Activated CD4-positive, alpha-beta T cell treated with anti-CD3 and anti-CD28 coated beads, Interleukin-2, amount 10 ng/mL, durations not matched to agents 24 days and 14 days (primary cell): Measurements from ENCODE around the gene ZNF384. TPM values are rescaled to one million over a fixed set of nuclear protein-coding genes. Genes with fewer than 3 reads are reported as not detected.

Source experiments
- DNase-seq: peaks from one replicate; pipeline ENCODE4 v3.0.0; 2022
- H3K27ac Mint-ChIP-seq: one replicate; pipeline ENCODE4 v1.8.0; 2022; ENCODE audit warnings: mild to moderate bottlenecking, mixed read lengths
- H3K27me3 Mint-ChIP-seq: one replicate; pipeline ENCODE4 v1.8.0; 2022; ENCODE audit warnings: mixed read lengths
- H3K36me3 Mint-ChIP-seq: one replicate; pipeline ENCODE4 v1.8.0; 2022; ENCODE audit warnings: low read depth, mild to moderate bottlenecking, mixed read lengths
- H3K4me1 Mint-ChIP-seq: one replicate; pipeline ENCODE4 v1.8.0; 2021; ENCODE audit warnings: mixed read lengths
- H3K4me3 Mint-ChIP-seq: one replicate; pipeline ENCODE4 v1.8.0; 2022; ENCODE audit warnings: mild to moderate bottlenecking, moderate library complexity, mixed read lengths
- H3K9me3 Mint-ChIP-seq: one replicate; pipeline ENCODE4 v1.8.0; 2021; ENCODE audit warnings: mixed read lengths
- intact Hi-C: fragments of 100-400 bp; cut with micrococcal nuclease; formaldehyde crosslinking; loops from one replicate; pipeline ENCODE4 v1.15.1; 2023
- total RNA-seq: library from RNA; stranded (reverse); gene quantifications from 2 replicates; pipeline ENCODE4 v1.2.3, GENCODE V29; 2022

The ZNF384 gene
- total RNA-seq, result 83.6 and 84.4 TPM in 2 replicates

DNA sequence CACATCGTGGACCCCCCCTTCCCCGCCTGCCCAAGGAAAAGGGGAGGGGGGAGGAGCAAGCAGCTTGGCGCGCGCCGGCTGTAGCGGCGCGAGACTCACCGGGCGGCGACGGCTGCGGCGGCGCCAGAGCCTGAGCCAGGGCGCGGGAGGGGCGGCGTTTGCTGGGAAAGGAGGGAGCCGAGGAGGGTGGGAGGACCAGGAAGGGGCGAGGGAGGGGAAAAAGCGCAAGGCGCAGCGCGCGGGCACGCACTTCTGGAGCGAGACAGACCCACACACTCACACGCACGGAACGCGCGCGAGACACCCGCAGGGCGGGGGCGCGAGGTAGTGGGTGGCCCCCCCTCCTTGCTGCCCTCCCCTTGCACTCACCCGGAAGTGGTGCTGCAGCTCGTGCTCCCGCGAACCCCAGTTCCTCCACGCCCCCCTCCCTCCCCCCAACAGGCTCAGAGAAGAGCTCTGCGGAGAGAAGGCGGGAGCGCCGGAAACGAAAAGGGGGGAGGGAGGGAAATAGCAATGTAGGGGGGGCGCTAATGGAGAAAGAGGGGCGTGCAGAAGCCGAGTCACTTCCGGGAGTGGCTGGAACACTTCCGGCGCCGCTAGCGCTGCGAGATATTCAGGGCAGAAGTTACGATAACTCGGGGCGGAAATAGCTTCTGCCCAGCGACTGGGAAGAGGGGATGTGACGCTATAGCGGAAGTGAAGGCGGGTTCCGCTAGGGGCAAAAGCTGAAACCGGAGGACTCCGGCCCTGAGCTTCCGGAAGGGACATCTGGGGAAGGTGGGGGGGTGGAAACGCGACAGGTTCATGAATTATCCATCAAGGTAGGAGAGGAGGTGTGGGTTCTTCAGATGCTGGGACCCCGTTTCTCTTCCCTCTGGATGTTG, at the start of gene ZNF384:
Gene ZNF384 (minus strand): TSS at position 377 of the 884 bp plus-strand sequence. CDS start 9,855 bp downstream, outside the sequence.
- DNase-seq, result peak; percentile 98
- Mint-ChIP-seq H3K27me3 (no peaks in the 10 kb centered on the region), H3K27ac (peak within 1 kb of the TSS; percentile 93), H3K4me1 (peaks cover 38% of the 10 kb centered on the region), H3K9me3 (no peaks in the 10 kb centered on the region), H3K4me3 (peak within 1 kb of the TSS; percentile 96), H3K36me3 (peaks cover 23% of the 10 kb centered on the region)
- intact Hi-C loops, result loop anchor here (1.0 to 2.0 kb wide), 8 partner anchors 26 to 162 kb away; partner anchors contain the start of genes CDCA3, COPS7A, ING4 and MLF2

DNA sequence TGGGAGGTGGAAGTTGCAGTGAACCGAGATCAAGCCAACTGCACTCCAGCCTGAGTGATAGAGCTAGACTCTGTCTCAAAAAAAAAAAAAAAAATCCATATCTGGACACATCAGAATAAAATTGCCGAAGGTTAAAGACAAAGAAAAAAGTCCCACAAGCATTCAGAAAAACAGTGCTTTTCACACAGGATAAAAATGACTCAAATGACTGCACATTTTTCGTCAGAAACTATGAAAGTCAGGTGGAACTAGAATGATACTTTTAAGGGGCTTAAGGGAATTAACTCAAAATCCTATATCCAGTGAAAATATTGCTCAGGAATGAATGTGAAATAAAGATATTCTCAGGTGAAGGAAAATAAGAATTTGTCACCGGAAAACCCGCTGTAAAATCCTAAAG, 47.6 kb upstream of the ZNF384 start:
- H3K4me3 Mint-ChIP-seq, result no peak overlapping the region
- peaks cover 5% of the 10 kb centered on the region for H3K4me1 Mint-ChIP-seq
- no peak for DNase-seq
- intact Hi-C loops, result no loop called here
- H3K27ac Mint-ChIP-seq, result no peak overlapping the region
- H3K36me3 Mint-ChIP-seq, result peaks cover 6% of the 10 kb centered on the region
- no peaks in the 10 kb centered on the region for H3K9me3 Mint-ChIP-seq
- H3K27me3 Mint-ChIP-seq, result no peaks in the 10 kb centered on the region

DNA sequence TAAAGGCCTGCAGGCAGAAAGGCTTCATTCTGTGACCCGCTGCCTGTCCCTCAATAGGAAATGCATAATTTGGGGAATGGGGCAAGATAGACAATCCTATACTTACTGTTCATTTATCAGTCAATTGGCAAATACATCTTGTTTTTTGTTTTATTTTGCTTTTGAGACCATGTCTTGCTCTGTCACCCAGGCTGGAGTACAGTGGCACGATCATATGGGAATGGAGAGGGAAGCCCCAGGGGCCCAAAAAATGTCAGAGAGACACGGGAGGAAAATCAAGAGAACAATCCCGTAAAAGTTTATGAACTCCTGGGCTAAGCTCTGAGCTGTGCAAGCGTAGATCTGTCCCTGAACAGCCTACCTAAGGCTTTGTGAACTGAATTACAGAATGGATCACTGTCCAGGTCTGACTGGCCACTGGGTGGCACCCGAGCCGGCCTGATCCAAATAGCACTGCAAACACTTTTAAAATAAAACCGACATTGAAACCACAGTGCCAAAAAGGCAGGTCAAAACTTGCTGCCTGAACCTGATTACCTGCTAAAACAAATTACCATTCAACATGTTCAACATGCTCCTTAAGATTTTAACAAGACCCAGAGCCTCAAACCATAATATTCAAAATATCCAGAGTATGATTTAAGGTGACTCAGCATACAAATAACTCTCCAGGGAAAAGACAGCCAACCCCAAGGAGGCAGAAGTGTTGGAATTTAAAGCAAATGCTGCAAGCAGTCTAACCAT, 46.4 kb upstream of the ZNF384 start:
- intact Hi-C loops, result loop anchor here (1.0 kb wide), 2 partner anchors 44 to 90 kb away; no protein-coding TSS in a partner anchor
- DNase-seq, result peak; percentile 80
- Mint-ChIP-seq H3K27me3 (no peaks in the 10 kb centered on the region), H3K27ac (no peak overlapping the region), H3K9me3 (no peaks in the 10 kb centered on the region), H3K4me3 (no peak overlapping the region), H3K4me1 (peaks cover 5% of the 10 kb centered on the region), H3K36me3 (peaks cover 14% of the 10 kb centered on the region)

DNA sequence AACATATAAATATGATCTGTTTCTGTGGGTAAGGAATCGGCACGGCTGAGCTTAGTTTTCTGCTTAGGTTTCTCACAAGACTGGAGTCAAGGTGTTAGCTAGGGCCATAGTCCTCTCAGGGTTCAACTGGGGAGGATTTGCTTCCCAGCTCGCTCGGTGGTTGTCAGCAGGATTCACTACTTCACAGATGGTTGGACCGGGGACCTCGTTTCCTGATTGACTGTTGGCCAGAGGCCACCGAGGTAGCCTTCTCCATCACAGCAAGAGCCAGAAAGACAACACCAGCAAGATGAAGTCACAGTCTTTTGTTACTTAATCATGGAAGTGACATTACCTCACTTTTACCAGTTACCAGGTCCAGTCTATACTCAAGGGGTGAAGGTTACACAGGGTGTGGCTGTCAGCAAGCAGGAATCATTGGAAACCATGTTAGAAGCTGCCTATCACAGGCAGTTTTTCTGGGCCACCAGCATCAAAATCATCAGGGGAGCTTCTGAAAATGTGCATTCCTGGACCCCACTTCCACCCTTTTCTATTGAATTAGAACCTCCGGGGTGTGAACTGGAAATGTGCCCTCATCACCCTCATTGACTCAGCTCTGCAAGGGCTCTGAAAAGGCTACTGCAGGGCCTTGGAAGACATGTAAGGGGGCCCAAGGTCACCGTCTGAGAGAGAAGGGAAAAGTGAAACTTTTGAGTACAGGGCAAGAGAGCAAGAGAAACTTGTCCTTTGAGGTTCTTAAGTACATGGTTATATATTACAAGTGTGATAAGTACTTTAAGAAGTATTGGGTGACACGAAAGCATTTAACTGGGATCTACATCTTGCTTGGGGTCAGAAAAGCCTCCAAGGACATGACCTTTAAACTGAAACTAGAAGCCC, 45.6 kb upstream of the ZNF384 start:
- H3K36me3 Mint-ChIP-seq, result peaks cover 18% of the 10 kb centered on the region
- no peak overlapping the region for H3K4me3 Mint-ChIP-seq
- no peak for DNase-seq
- no peaks in the 10 kb centered on the region for H3K9me3 Mint-ChIP-seq
- no peaks in the 10 kb centered on the region for H3K27me3 Mint-ChIP-seq
- peaks cover 5% of the 10 kb centered on the region for H3K4me1 Mint-ChIP-seq
- no peak overlapping the region for H3K27ac Mint-ChIP-seq
- intact Hi-C loops, result loop anchor here (1.0 kb wide), 2 partner anchors 45 to 91 kb away; no protein-coding TSS in a partner anchor

DNA sequence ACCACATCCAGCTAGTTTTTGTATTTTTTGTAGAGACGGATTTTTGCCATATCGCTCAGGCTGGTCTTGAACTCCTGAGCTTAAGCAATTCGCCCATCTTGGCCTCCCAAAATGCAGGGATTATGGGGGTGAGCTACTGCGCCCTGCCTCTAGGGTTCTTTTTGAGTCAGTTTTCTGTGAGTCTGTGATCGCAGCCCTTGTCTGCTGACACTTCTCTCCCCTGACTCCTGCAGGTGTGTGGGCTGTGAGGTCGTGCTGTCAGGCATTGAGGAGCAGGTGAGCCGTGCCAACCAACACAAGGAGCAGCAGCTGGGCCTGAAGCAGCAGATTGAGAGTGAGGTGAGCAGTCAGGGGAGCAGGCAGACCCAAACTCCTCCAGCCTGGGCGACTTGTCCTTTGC, 41.0 kb upstream of the ZNF384 start:
- no peak overlapping the region for H3K4me3 Mint-ChIP-seq
- peaks cover 11% of the 10 kb centered on the region for H3K4me1 Mint-ChIP-seq
- H3K9me3 Mint-ChIP-seq, result no peaks in the 10 kb centered on the region
- intact Hi-C loops, result no loop called here
- H3K27me3 Mint-ChIP-seq, result no peaks in the 10 kb centered on the region
- no peak overlapping the region for H3K27ac Mint-ChIP-seq
- DNase-seq, result no peak
- peaks cover 36% of the 10 kb centered on the region for H3K36me3 Mint-ChIP-seq

DNA sequence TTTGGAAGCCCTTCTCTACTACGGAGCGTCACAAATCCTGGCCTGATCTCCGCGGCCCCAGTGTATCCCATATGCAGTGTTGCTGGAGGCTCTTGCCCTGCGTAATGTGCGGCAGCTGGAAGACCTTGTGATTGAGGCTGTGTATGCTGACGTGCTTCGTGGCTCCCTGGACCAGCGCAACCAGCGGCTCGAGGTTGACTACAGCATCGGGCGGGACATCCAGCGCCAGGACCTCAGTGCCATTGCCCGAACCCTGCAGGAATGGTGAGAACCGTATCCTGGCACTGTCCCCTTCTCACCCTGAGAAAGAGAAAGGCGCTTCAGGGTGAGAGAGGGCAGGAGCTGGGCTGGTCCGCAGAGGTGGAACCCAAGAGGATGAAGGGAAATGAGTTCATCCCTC, 40.0 kb upstream of the ZNF384 start:
- no peak overlapping the region for H3K27ac Mint-ChIP-seq
- intact Hi-C loops, result no loop called here

DNA sequence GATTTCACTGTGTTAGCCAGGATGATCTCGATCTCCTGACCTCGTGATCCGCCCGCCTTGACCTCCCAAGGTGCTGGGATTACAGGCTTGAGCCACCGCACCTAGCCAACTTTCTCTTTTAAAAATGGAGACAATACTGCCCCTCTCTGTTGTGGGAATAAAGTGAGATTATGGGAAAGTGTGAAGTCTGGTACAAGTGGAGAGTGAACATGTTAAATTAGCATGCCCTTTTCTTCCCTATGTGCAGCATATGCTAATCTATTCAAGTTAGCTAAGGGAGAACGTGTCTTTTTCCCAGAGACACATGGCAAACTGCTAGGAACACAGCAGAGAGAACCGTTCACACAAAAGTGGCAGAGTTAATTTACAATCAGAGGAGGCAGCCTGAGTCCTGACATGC, 36.2 kb upstream of the ZNF384 start:
- peak overlapping the region; percentile 59 for H3K27ac Mint-ChIP-seq
- H3K4me1 Mint-ChIP-seq, result peaks cover 27% of the 10 kb centered on the region
- H3K36me3 Mint-ChIP-seq, result peaks cover 23% of the 10 kb centered on the region
- no peaks in the 10 kb centered on the region for H3K9me3 Mint-ChIP-seq
- H3K4me3 Mint-ChIP-seq, result peak overlapping the region; percentile 89
- DNase-seq, result no peak
- peaks cover 3% of the 10 kb centered on the region for H3K27me3 Mint-ChIP-seq
- intact Hi-C loops, result loop anchor here (2.0 kb wide), 1 partner anchor 65 kb away; no protein-coding TSS in a partner anchor

More for the DNA sequence above, 40.0 kb upstream of the ZNF384 start:
- DNase-seq, result no peak
- Mint-ChIP-seq H3K9me3 (no peaks in the 10 kb centered on the region), H3K4me3 (no peak overlapping the region), H3K4me1 (peaks cover 16% of the 10 kb centered on the region), H3K36me3 (peaks cover 34% of the 10 kb centered on the region), H3K27me3 (no peaks in the 10 kb centered on the region)

DNA sequence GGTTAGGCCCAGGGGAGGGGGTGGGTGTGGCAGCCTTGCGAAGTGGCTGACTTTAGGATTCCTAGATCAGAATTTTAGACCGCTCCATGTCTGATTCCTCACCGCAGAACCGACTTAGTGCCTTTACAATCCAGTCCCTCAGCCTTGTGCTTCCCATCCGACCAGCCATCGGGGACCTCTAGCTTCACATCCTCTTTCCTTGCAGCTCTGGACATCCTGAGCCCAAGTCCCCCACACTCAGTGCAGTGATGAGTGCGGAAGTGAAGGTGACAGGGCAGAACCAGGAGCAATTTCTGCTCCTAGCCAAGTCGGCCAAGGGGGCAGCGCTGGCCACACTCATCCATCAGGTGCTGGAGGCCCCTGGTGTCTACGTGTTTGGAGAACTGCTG, 35.2 kb upstream of the ZNF384 start:
- Mint-ChIP-seq H3K27me3 (peaks cover 3% of the 10 kb centered on the region), H3K36me3 (peaks cover 15% of the 10 kb centered on the region), H3K4me1 (peaks cover 27% of the 10 kb centered on the region), H3K4me3 (peak overlapping the region; percentile 89), H3K27ac (peak overlapping the region; percentile 98), H3K9me3 (no peaks in the 10 kb centered on the region)
- intact Hi-C loops, result loop anchor here (1.0 to 2.0 kb wide), 5 partner anchors 29 to 127 kb away; partner anchors contain the start of genes CDCA3, ING4, MLF2 and ZNF384
- peak; percentile 82 for DNase-seq

DNA sequence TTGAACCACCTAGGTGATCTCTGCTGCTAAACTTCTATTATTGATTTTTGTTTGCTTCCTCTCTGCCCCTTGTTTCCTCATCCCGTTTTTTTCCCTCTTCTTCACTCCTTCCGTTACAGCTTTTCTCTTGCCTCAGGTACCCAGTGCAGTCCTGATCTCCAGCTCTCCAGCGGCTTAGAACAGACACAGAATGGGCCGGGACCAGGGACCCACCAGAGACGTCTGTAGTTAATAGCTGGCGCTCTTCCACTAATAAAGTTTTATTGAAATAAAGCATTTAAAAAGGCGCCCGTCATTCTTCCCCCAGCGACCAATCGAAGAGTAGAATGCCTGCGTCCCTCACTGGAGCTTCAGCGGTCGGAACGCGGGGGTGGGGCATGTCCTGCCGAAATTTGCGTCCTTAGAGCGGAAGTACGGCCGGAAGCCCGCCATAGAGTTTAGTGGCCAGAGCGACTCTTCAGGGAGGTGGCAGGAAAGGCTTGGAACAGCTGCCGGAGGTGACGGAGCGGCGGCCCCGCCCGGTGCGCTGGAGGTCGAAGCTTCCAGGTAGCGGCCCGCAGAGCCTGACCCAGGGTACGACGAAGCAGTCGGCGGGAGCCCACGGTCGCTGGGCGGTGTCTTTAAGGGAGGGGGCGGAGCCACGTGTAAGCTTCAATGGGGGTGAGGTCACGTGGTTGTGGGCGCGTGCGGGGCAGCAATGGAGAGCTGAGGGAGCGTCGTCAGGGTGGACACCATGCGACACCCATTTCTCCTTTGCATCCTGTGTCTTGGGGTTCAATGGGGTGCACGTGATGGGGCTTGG, 34.6 kb upstream of the ZNF384 start, which contains the start of gene COPS7A:
Gene COPS7A (plus strand): TSS at position 440 of the 802 bp plus-strand sequence. CDS start 611 bp downstream, outside the sequence.
- H3K9me3 Mint-ChIP-seq, result no peaks in the 10 kb centered on the region
- peak within 1 kb of the TSS; percentile 89 for H3K4me3 Mint-ChIP-seq
- H3K4me1 Mint-ChIP-seq, result peaks cover 27% of the 10 kb centered on the region
- intact Hi-C loops, result loop anchor here (1.0 to 2.0 kb wide), 5 partner anchors 29 to 127 kb away; partner anchors contain the start of genes CDCA3, ING4, MLF2 and ZNF384
- H3K36me3 Mint-ChIP-seq, result peaks cover 12% of the 10 kb centered on the region
- H3K27ac Mint-ChIP-seq, result peak within 1 kb of the TSS; percentile 98
- peak; percentile 99 for DNase-seq
- peaks cover 3% of the 10 kb centered on the region for H3K27me3 Mint-ChIP-seq

DNA sequence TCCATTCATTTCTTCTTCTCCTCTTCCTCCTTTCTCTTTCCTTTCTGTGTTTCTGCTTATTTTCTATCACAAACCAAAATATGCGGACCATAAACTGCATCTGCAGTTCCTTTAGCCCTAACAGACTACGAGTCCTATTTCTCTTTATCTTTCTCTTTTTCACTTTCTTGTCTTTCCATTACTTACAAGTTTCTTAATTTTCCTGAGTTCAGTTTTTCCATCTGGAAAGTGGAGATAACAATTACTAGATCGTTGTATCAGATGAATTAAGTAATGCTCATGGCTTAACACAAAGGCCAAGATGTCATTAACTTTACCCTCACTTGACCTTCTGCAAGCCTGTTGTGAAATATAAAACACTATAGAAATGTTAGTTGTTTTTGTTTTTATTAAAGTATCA, 33.7 kb upstream of the ZNF384 start:
- intact Hi-C loops, result no loop called here
- no peak for DNase-seq
- H3K9me3 Mint-ChIP-seq, result no peaks in the 10 kb centered on the region
- peaks cover 11% of the 10 kb centered on the region for H3K36me3 Mint-ChIP-seq
- peaks cover 3% of the 10 kb centered on the region for H3K27me3 Mint-ChIP-seq
- H3K27ac Mint-ChIP-seq, result no peak overlapping the region
- no peak overlapping the region for H3K4me3 Mint-ChIP-seq
- H3K4me1 Mint-ChIP-seq, result peaks cover 27% of the 10 kb centered on the region

DNA sequence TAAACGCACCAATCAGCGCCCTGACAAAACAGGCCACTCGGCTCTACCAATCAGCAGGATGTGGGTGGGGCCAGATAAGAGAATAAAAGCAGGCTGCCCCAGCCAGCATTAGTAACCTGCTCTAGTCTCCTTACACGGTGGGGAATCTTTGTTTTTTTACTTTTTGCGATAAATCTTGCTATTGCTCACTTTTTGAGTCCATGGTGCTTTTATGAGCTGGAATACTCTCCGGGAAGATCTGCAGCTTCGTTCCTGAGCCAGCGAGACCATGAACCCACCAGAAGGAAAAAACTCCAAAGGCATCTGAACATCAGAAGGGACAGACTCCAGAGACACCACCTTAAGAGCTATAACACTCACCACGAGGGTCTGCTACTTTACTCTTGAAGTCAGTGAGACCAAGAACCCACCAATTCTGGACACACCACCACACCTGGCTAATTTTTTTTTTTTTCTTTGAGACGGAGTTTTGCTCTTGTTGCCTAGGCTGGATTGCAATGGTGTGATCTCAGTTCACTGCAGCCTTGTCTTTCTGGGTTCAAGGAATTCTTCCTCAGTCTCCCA, 27.8 kb upstream of the ZNF384 start:
- Mint-ChIP-seq H3K4me3 (no peak overlapping the region), H3K4me1 (no peaks in the 10 kb centered on the region), H3K36me3 (no peaks in the 10 kb centered on the region), H3K27me3 (peaks cover 6% of the 10 kb centered on the region), H3K9me3 (no peaks in the 10 kb centered on the region), H3K27ac (no peak overlapping the region)
- intact Hi-C loops, result no loop called here
- no peak for DNase-seq
